Loucy (cell line): ENCODE results near the gene EML2.

Experiments
- EZH2phosphoT487 ChIP-seq: fragments of 200-600 bp; IDR thresholded peaks from 2 replicates; pipeline ENCODE4 v1.6.1; 2018; ENCODE audit warnings: antibody characterized with exemption, mild to moderate bottlenecking, moderate library complexity, borderline replicate concordance
- TF ChIP-seq, protein P1 (sequence below): fragments of 200-600 bp; sonication (generic); conservative IDR thresholded peaks from 2 replicates; pipeline ENCODE4 v1.5.1; 2014; ENCODE audit warnings: mild to moderate bottlenecking, antibody characterized with exemption, low read length

- TF ChIP-seq, protein P1, sequence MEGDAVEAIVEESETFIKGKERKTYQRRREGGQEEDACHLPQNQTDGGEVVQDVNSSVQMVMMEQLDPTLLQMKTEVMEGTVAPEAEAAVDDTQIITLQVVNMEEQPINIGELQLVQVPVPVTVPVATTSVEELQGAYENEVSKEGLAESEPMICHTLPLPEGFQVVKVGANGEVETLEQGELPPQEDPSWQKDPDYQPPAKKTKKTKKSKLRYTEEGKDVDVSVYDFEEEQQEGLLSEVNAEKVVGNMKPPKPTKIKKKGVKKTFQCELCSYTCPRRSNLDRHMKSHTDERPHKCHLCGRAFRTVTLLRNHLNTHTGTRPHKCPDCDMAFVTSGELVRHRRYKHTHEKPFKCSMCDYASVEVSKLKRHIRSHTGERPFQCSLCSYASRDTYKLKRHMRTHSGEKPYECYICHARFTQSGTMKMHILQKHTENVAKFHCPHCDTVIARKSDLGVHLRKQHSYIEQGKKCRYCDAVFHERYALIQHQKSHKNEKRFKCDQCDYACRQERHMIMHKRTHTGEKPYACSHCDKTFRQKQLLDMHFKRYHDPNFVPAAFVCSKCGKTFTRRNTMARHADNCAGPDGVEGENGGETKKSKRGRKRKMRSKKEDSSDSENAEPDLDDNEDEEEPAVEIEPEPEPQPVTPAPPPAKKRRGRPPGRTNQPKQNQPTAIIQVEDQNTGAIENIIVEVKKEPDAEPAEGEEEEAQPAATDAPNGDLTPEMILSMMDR: no peak
- no peak for TF ChIP-seq EZH2phosphoT487
These were observed 23.1 kb downstream of the EML2 start for GRCh38 chr19:45615795-45616703.
